Left colon (tissue), 2 donors: ENCODE measurements around the gene HPGD. TPM values are rescaled to one million over a fixed set of nuclear protein-coding genes. Genes with fewer than 3 reads are reported as not detected.
A peak's percentile ranks its signal among the peaks of the same experiment; 100 is the strongest.

Experiments used
- ATAC-seq: fragments of 200-7000 bp; cut with Tn5 transposase; one replicate; pipeline ENCODE4 v1.9.1; 2020; ENCODE audit warnings: mild to moderate bottlenecking, moderate library complexity
- DNase-seq, 2 donors: peaks; one replicate each; pipeline ENCODE4 v3.0.0-alpha.2; 2020
- intact Hi-C, 2 donors: fragments of 100-400 bp; cut with DNase I in 1 of 2; cut with micrococcal nuclease in 1 of 2; formaldehyde crosslinking; loops; one replicate each; pipeline versions ENCODE4 v1.11.2 to v1.14.0; 2022; cut with DNase I, micrococcal nuclease
- total RNA-seq, 2 donors: library from RNA; stranded (reverse); fragmentation: NEBNext Ultra II Directional; extraction: Animal tissue kit (Norgen Biotek cat#: 25700); gene quantifications; one replicate each; pipeline ENCODE4 v1.2.1, GENCODE V29; 2021
- donor health status: DM: no; HTN: no; CAD: no.
- donor health status: DM: yes; HTN: yes; CAD: no.

HPGD gene
- total RNA-seq, 2 donors from 2014 or later = 205 to 208 TPM

GRCh38 chr4:174532445-174532844, 10.2 kb upstream of the HPGD start:
- DNase-seq = no peak

DNA sequence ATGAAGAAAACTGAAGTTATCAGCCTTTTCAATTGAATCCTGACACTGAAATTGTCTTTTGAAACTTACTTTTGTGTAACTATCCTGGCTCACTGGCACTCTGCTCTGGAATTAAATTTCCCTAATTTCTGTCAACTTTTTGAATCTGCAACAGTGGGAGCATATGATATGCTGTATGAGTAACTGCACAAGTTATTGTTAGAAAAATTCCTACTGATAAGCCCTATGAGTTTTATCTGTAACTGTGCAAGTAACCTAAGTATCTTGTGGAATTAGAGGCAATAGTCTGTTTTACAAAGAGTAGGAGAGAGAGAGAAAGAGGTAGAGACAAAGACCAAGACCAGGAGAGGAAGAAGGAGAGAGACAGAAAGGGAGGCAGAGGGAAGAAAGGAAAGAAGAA, 9.2 kb upstream of the HPGD start:
- intact Hi-C loops = no loop called here
- DNase-seq = no peak
- ATAC-seq = no peak

More at GRCh38 chr4:174532445-174532844, 10.2 kb upstream of the HPGD start:
- no peak for ATAC-seq
- intact Hi-C loops = no loop called here

- DNase-seq (no peak), ATAC-seq (no peak)
- intact Hi-C loops = loop anchor here in 1 of 2 donors (10.0 kb wide), 1 partner anchor 107 kb away; no protein-coding TSS in a partner anchor
Measured at GRCh38 chr4:174528226-174528625, 5.9 kb upstream of the HPGD start.

- ATAC-seq = no peak
- intact Hi-C loops = loop anchor here in 1 of 2 donors (10.0 kb wide), 1 partner anchor 108 kb away; no protein-coding TSS in a partner anchor
- DNase-seq = no peak
Measured at GRCh38 chr4:174526731-174527130, 4.4 kb upstream of the HPGD start.

DNA sequence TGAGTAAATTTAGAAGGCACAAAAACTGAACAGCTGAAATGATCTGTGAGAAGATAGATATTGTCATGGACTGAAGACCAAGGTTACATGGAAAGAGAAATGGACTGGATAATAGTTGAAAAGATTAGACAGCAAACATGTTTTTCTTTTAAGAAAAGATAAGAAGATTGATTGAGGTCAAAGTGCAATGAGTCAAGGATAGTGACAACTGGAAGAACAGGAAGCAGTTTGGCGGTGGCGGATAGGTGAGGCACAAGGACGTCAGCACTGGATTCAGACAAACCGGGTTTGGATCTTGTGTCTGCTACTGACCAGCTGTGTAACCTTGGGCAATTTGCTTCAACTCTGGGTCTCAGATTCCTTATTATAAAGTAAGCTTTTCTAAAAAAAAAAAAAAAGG, 2.0 kb upstream of the HPGD start:
- peak; percentile 65 for ATAC-seq
- intact Hi-C loops = loop anchor here in 1 of 2 donors (10.0 kb wide), 1 partner anchor 111 kb away; no protein-coding TSS in a partner anchor

GRCh38 chr4:174523025-174523693, 871 bp upstream of the HPGD start:
- no peak for DNase-seq
- intact Hi-C loops = loop anchor here in 1 of 2 donors (10.0 kb wide), 1 partner anchor 112 kb away; no protein-coding TSS in a partner anchor
- peak; percentile 10 for ATAC-seq

More for the DNA sequence above, 2.0 kb upstream of the HPGD start:
- peak; percentile 64 to 80 for DNase-seq

- intact Hi-C loops = loop anchor here in 1 of 2 donors (10.0 kb wide), 1 partner anchor 113 kb away; no protein-coding TSS in a partner anchor
Measured at GRCh38 chr4:174521800-174522182, 497 bp downstream of the HPGD start.

GRCh38 chr4:174520660-174521059, 1.6 kb downstream of the HPGD start:
- no peak for ATAC-seq
- no peak for DNase-seq
- intact Hi-C loops = loop anchor here in 1 of 2 donors (10.0 kb wide), 1 partner anchor 114 kb away; no protein-coding TSS in a partner anchor

More at GRCh38 chr4:174521800-174522182, 497 bp downstream of the HPGD start:
- ATAC-seq (peak; percentile 70), DNase-seq (peak; percentile 38 to 59)

GRCh38 chr4:174517502-174518445, 4.5 kb downstream of the HPGD start:
- no peak for DNase-seq
- ATAC-seq = no peak
- intact Hi-C loops = no loop called here

DNA sequence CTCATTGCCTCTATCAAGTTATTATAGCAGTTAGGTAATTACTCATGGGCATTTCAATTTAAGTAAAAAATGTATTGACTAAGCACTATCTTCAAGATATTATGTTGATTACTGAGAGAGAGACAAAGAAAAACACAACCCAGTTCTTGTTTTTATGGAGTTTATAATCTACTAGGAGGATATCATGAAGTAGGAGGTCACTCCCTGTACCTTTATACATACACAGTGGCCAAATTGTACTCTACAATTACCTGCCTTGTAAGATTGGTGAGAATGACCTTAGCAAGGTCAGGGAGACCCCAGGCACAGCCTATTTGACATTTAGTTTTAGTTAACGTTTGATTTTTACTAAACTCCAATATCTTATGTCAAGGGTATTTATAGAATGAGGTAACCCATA, 5.5 kb downstream of the HPGD start:
- intact Hi-C loops = no loop called here
- DNase-seq (no peak), ATAC-seq (peak; percentile 53)

DNA sequence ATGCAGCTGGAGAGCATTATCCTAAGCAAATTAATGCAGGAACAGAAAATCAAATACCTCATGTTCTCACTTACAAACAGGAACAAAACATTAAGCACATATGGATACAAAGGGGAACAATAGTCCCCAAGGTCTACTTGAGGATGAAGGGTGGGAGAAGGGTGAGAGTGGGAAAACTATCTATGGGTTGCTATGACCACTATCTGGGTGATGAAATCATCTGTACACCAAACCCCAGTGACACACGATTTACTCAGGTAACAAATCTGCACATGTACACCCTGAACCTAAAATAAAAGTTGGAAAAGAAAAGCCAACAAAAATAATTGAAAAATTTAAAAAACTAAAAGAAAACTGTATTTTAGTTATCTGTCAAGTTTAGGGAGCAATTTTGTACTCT, 5.9 kb downstream of the HPGD start:
- intact Hi-C loops = no loop called here
- ATAC-seq (no peak), DNase-seq (no peak)

GRCh38 chr4:174512745-174513144, 9.5 kb downstream of the HPGD start:
- ATAC-seq = no peak
- no peak for DNase-seq
- intact Hi-C loops = no loop called here

- intact Hi-C loops = no loop called here
- no peak for ATAC-seq
- no peak for DNase-seq
Measured at GRCh38 chr4:174505892-174506291, 16.4 kb downstream of the HPGD start.

- no peak for ATAC-seq
- intact Hi-C loops = no loop called here
Measured at GRCh38 chr4:174505007-174505406, 17.3 kb downstream of the HPGD start.

DNA sequence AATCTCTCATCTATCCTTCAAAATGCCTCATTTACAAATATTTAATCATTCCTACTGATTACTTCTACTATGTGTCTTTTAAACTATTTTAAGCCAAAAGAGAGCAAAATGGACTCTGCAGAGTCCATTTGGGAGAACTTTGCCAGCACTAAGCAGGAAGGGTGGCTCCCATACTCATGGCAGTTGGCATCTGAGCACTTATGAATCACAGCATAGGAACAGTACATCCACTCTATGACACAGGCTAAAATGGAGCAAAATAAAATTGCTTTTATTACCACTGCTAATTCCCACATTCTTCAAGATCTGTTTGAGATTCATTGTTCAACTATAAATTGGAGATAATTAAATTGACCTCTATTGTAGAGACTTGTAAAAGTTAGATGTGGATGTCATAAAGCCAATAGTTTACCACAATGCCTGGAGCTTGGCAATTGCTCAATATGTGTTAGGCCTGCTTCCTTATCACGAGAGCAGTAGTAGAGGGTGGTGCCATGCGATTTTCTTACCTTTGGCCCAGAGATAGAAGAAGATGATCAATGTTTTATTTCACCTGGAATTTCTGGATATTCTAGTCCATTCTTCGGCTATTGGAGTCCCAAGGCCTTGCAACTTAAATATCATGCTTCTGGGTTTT, 19.1 kb downstream of the HPGD start:
- DNase-seq = peak; percentile 27 to 56
- intact Hi-C loops = no loop called here
- peak; percentile 94 for ATAC-seq

More at GRCh38 chr4:174505007-174505406, 17.3 kb downstream of the HPGD start:
- no peak for DNase-seq

DNA sequence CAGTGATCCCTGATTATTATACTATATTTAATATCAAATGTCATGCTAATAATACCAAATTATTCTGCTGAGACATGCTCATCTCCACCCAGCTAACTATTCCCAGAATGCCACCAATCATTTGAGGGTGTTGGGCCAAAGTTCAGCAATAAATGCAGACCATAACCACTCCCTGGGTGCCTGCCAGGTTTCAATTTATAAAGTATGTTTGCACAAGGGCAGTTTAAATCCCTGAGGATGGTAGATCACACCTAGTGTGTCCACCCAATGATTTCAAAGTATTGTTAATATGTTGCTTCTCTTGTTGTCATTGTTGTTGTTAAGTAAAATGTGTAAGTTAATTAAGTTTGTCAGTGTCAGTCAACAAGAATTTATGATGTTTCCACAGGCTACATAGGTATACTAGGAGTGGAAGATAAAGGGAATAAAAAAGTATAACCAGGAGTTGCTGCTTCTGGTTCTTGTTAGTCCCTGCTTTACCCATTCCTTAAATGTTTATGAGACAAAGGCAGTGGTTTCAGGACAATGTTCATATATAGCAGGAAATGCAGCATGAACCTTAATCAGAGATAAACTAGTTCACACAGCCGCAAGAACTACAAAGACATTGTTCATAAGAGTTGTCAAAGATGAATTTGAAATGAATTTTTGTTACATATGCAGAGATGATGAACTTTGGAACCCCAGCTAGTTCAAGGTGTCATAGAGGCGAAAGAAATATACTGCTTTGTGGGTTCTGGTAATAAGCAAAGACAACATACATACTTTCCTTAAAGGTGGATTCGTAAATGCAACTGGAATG, 25.5 kb downstream of the HPGD start:
- peak; percentile 75 to 78 for DNase-seq
- intact Hi-C loops = no loop called here
- ATAC-seq = peak; percentile 81

- intact Hi-C loops = no loop called here
Measured at GRCh38 chr4:174495626-174496025, 26.7 kb downstream of the HPGD start.

GRCh38 chr4:174494726-174495125, 27.6 kb downstream of the HPGD start:
- intact Hi-C loops = no loop called here
- DNase-seq (no peak), ATAC-seq (no peak)

More at GRCh38 chr4:174495626-174496025, 26.7 kb downstream of the HPGD start:
- DNase-seq (no peak), ATAC-seq (no peak)
